HepG2 (cell line): Measurements from ENCODE around the gene PRSS21. TPM values are rescaled to one million over a fixed set of nuclear protein-coding genes. Genes with fewer than 3 reads are reported as not detected.

ENCODE experiments used
- EEA1 ChIP-seq: sonication (generic); formaldehyde crosslinking; IDR thresholded peaks from 2 replicates; pipeline ENCODE4 v1.5.1; 2020; ENCODE audit warnings: mild to moderate bottlenecking, missing genetic modification reagents, borderline replicate concordance
- ETV6 ChIP-seq: sonication (generic); formaldehyde crosslinking; conservative IDR thresholded peaks from 2 replicates; pipeline ENCODE4 v1.4.0; 2020; ENCODE audit warnings: missing genetic modification reagents
- FOXJ3 ChIP-seq: sonication (generic); formaldehyde crosslinking; IDR thresholded peaks from 2 replicates; pipeline ENCODE4 v1.4.0; 2020; ENCODE audit warnings: missing genetic modification reagents, mild to moderate bottlenecking, borderline replicate concordance
- MIER2 ChIP-seq: IDR thresholded peaks from 2 replicates; pipeline ENCODE4 v1.6.1; 2016; ENCODE audit warnings: missing biosample characterization, missing genetic modification reagents
- MLX ChIP-seq: IDR thresholded peaks from 2 replicates; pipeline ENCODE4 v1.6.1; 2016
- PREB ChIP-seq: sonication (generic); formaldehyde crosslinking; IDR thresholded peaks from 2 replicates; pipeline ENCODE4 v1.4.0; 2020; ENCODE audit warnings: missing genetic modification reagents
- SRSF1 ChIP-seq: fragments of 200-400 bp; formaldehyde crosslinking; optimal IDR thresholded peaks from 2 replicates; pipeline ENCODE3; 2017; ENCODE audit warnings: mild to moderate bottlenecking, low read depth, low read length, moderate library complexity
- TFAP4 ChIP-seq: sonication (generic); IDR thresholded peaks from 2 replicates; pipeline ENCODE4 v1.6.1; 2016; ENCODE audit warnings: low read depth, borderline replicate concordance
- U2AF1 ChIP-seq: fragments of 200-400 bp; formaldehyde crosslinking; optimal IDR thresholded peaks from 2 replicates; pipeline ENCODE3; 2017; ENCODE audit warnings: mild to moderate bottlenecking, low read depth, low read length
- XBP1 ChIP-seq: sonication (generic); formaldehyde crosslinking; IDR thresholded peaks from 2 replicates; pipeline ENCODE4 v1.5.0; 2020; ENCODE audit warnings: missing genetic modification reagents
- ZBTB3 ChIP-seq: sonication (generic); formaldehyde crosslinking; IDR thresholded peaks from 2 replicates; pipeline ENCODE4 v1.4.0; 2020; ENCODE audit warnings: low read depth, mild to moderate bottlenecking, moderate library complexity, missing genetic modification reagents, borderline replicate concordance
- ZFY ChIP-seq: sonication (generic); formaldehyde crosslinking; IDR thresholded peaks from 2 replicates; pipeline ENCODE4 v1.4.0; 2020; ENCODE audit warnings: missing genetic modification reagents
- ZMYM2 ChIP-seq: sonication (generic); formaldehyde crosslinking; IDR thresholded peaks from 2 replicates; pipeline ENCODE4 v1.8.0; 2022; ENCODE audit warnings: mild to moderate bottlenecking, missing genetic modification reagents
- ZNF234 ChIP-seq: sonication (generic); formaldehyde crosslinking; conservative IDR thresholded peaks from 2 replicates; pipeline ENCODE4 v1.5.1; 2020; ENCODE audit warnings: mild to moderate bottlenecking, missing genetic modification reagents
- ZNF430 ChIP-seq: sonication (generic); formaldehyde crosslinking; IDR thresholded peaks from 2 replicates; pipeline ENCODE4 v1.9.0; 2021; ENCODE audit warnings: mild to moderate bottlenecking, missing genetic modification reagents
- ZNF510 ChIP-seq: sonication (generic); formaldehyde crosslinking; IDR thresholded peaks from 2 replicates; pipeline ENCODE4 v1.4.0; 2020; ENCODE audit warnings: low read depth, mild to moderate bottlenecking, missing genetic modification reagents
- ZNF552 ChIP-seq: sonication (generic); formaldehyde crosslinking; IDR thresholded peaks from 2 replicates; pipeline ENCODE4 v1.9.0; 2022; ENCODE audit warnings: missing genetic modification reagents, mild to moderate bottlenecking, borderline replicate concordance
- ZNF777 ChIP-seq: sonication (generic); formaldehyde crosslinking; IDR thresholded peaks from 2 replicates; pipeline ENCODE4 v1.4.0; 2020; ENCODE audit warnings: missing genetic modification reagents
- ZNF841 ChIP-seq: sonication (generic); formaldehyde crosslinking; IDR thresholded peaks from 2 replicates; pipeline ENCODE4 v1.8.1; 2023; ENCODE audit warnings: missing genetic modification reagents, borderline replicate concordance
- polyA plus RNA-seq, 8 experiments: library from polyadenylated mRNA; depleted of rRNA in 3 of 8; stranded (reverse) in 7 of 8; unstranded in 1 of 8; fragments of >200 nt; fragmentation: Illumina TruSeq in 4 of 8; extraction: Trizol in 4 of 8; gene quantifications; 2 replicates each; pipeline versions ENCODE4 v1.2.1 to v1.2.3, GENCODE V29; 2011 to 2016; ENCODE audit warnings: low read depth in 4 of 8, missing spikeins in 1 of 8, mixed read lengths in 1 of 8; ENCODE audit not compliant: insufficient read depth in 1 of 8
- total RNA-seq, 5 experiments: library from RNA; depleted of rRNA; stranded (reverse); fragments of >200 nt; fragmentation: Illumina TruSeq; extraction: Trizol; gene quantifications; 2 replicates each; pipeline ENCODE4 v1.2.3, GENCODE V29; 2016; ENCODE audit warnings: low read depth in 1 of 5
- TF ChIP-seq, protein P1 (sequence below): sonication (generic); formaldehyde crosslinking; IDR thresholded peaks from 2 replicates; pipeline ENCODE4 v1.5.1; 2020; ENCODE audit warnings: missing genetic modification reagents, mild to moderate bottlenecking, borderline replicate concordance
- TF ChIP-seq, protein P2 (sequence below): sonication (generic); formaldehyde crosslinking; IDR thresholded peaks from 2 replicates; pipeline ENCODE4 v1.4.0; 2020; ENCODE audit warnings: mild to moderate bottlenecking, missing genetic modification reagents

Gene PRSS21
- total and polyA plus RNA-seq, 2 of the 13 experiments (the other 11 are each of a cell fraction or from before 2014, with no cell fraction given), result not detected

DNA sequence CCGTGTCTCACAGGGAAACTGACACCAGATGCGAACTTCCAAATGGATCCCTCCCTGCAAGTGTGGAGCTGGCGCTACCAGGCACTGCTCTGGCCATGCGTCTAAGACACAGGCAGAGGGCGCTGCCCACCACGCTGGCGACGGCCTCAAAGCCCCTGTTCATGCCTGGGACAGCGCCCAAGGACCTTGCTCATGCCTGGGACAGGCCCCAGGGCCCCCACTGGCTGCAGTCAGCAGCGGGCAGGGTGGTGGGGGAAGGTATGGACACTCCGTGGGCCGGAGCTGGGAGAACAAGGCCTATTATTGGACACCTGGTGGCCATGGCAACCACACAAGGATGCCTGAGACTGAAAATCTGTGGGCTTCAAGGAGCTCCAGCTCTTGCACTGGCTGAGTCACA is 21.9 kb downstream of the PRSS21 start (continued):
- TF ChIP-seq, protein P1, sequence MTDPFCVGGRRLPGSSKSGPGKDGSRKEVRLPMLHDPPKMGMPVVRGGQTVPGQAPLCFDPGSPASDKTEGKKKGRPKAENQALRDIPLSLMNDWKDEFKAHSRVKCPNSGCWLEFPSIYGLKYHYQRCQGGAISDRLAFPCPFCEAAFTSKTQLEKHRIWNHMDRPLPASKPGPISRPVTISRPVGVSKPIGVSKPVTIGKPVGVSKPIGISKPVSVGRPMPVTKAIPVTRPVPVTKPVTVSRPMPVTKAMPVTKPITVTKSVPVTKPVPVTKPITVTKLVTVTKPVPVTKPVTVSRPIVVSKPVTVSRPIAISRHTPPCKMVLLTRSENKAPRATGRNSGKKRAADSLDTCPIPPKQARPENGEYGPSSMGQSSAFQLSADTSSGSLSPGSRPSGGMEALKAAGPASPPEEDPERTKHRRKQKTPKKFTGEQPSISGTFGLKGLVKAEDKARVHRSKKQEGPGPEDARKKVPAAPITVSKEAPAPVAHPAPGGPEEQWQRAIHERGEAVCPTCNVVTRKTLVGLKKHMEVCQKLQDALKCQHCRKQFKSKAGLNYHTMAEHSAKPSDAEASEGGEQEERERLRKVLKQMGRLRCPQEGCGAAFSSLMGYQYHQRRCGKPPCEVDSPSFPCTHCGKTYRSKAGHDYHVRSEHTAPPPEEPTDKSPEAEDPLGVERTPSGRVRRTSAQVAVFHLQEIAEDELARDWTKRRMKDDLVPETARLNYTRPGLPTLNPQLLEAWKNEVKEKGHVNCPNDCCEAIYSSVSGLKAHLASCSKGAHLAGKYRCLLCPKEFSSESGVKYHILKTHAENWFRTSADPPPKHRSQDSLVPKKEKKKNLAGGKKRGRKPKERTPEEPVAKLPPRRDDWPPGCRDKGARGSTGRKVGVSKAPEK, result no peak
- TF ChIP-seq XBP1 (CRISPR knock-in tag) (no peak), ZMYM2 (CRISPR knock-in tag) (no peak), ZNF430 (CRISPR knock-in tag) (no peak), ZBTB3 (no peak), U2AF1 (no peak), MIER2 (CRISPR knock-in tag) (peak; percentile 58; the same call in 1 of the 2 replicates), ZNF552 (no peak), EEA1 (CRISPR knock-in tag) (no peak), TFAP4 (no peak), ZFY (CRISPR knock-in tag) (peak; percentile 60), ZNF234 (no peak), ETV6 (no peak), ZNF841 (CRISPR knock-in tag) (no peak), SRSF1 (peak; percentile 43), ZNF510 (CRISPR knock-in tag) (no peak), FOXJ3 (CRISPR knock-in tag) (no peak), MLX (CRISPR knock-in tag) (no peak), PREB (CRISPR knock-in tag) (no peak), ZNF777 (CRISPR knock-in tag) (no peak)
- TF ChIP-seq, protein P2, sequence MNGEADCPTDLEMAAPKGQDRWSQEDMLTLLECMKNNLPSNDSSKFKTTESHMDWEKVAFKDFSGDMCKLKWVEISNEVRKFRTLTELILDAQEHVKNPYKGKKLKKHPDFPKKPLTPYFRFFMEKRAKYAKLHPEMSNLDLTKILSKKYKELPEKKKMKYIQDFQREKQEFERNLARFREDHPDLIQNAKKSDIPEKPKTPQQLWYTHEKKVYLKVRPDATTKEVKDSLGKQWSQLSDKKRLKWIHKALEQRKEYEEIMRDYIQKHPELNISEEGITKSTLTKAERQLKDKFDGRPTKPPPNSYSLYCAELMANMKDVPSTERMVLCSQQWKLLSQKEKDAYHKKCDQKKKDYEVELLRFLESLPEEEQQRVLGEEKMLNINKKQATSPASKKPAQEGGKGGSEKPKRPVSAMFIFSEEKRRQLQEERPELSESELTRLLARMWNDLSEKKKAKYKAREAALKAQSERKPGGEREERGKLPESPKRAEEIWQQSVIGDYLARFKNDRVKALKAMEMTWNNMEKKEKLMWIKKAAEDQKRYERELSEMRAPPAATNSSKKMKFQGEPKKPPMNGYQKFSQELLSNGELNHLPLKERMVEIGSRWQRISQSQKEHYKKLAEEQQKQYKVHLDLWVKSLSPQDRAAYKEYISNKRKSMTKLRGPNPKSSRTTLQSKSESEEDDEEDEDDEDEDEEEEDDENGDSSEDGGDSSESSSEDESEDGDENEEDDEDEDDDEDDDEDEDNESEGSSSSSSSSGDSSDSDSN, result peak; percentile 61
